DMS 273 (cell line): ENCODE data around the gene SLC27A5.
"Not testable (repeated sequence)": the region's sequence is repeated elsewhere in the genome, so short reads cannot be mapped to it uniquely, and the experiment has no call there.

Experiments
- DNase-seq: peaks from one replicate; lab custom pipeline; 2025; ENCODE audit not compliant: unreplicated experiment; lab: John Stamatoyannopoulos, UW

Gene SLC27A5

GRCh38 chr19:58531034-58531840 lies 19.4 kb upstream of the SLC27A5 start:
- peak; percentile 74 for DNase-seq

DNA sequence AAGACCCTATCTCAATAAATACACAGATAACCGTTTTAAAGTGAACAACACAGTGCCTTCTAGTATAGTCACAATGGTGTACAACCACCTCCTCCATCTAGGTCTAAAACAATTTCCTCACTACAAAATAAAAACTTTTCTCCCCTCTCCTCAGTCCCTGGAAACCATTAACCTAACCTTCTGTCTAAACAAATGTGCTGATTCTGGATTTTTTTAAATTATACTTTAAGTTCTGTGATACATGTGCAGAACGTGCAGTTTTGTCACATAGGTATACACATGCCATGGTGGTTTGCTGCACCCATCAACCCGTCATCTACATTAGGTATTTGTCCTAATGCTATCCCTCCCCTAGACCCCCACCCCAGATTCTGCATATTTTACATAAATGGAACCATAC lies 17.6 kb upstream of the SLC27A5 start:
- no peak for DNase-seq

DNA sequence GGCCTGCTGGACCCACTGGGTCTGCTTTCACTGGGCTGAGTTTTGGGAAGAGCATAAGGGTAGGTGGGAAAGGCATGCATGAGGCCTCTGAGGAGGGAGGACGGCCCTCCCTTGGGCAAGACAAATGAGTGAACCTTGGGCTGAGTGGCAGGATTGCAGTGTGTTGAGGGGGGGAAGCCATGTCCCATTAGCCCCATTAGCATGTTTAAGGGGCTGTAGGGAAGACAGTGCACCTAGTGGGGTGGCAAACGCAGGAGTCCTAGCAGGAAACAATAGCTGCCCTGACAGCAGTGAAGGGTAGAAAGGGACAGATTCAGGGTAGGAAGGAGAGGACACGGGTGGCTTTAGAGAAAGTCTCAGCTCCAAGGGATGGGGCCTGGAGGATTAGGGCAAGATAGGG lies 10.9 kb upstream of the SLC27A5 start:
- DNase-seq = no peak

GRCh38 chr19:58521651-58522050 lies 9.9 kb upstream of the SLC27A5 start:
- no peak for DNase-seq

DNA sequence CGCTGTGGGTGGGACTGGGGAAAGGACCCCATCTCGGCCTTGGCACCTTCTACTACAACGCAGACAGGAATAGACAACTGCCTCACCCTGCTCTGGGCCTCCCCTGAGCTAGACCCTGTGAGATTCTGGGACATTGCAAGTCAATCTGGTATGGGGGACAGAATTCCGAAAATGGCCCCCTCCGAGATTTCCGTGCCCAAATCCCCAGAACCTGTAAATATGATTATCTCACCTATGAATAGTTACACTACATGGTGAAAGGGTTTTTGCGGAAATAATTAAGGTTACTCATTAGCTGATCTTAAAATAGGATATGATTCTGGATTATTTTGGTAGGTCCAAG lies 8.4 kb upstream of the SLC27A5 start:
- DNase-seq = no peak

- peak; percentile 99 for DNase-seq
These were observed 7.8 kb upstream of the SLC27A5 start, which contains the start of gene ZBTB45 for GRCh38 chr19:58519355-58520256. Gene ZBTB45, minus strand, starts transcription at chr19:58519810. Its CDS starts 2,137 bp downstream, at chr19:58517673.

DNA sequence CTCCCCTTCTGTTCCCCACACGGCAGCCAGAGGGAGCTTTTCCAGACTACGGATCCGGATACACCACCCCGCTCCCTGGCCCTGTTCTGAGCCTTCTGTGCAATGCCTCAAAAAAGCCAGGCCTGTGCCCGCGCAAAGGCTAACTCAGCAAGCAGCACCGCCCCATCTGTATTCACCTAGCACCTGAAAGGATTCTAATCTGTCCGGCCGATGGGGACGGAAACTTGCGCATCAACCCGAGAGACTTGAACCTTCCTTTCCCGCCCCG lies 7.2 kb upstream of the SLC27A5 start:
- peak; percentile 93 for DNase-seq

- no peak for DNase-seq
These were observed 6.7 kb upstream of the SLC27A5 start for GRCh38 chr19:58518256-58519086.

DNA sequence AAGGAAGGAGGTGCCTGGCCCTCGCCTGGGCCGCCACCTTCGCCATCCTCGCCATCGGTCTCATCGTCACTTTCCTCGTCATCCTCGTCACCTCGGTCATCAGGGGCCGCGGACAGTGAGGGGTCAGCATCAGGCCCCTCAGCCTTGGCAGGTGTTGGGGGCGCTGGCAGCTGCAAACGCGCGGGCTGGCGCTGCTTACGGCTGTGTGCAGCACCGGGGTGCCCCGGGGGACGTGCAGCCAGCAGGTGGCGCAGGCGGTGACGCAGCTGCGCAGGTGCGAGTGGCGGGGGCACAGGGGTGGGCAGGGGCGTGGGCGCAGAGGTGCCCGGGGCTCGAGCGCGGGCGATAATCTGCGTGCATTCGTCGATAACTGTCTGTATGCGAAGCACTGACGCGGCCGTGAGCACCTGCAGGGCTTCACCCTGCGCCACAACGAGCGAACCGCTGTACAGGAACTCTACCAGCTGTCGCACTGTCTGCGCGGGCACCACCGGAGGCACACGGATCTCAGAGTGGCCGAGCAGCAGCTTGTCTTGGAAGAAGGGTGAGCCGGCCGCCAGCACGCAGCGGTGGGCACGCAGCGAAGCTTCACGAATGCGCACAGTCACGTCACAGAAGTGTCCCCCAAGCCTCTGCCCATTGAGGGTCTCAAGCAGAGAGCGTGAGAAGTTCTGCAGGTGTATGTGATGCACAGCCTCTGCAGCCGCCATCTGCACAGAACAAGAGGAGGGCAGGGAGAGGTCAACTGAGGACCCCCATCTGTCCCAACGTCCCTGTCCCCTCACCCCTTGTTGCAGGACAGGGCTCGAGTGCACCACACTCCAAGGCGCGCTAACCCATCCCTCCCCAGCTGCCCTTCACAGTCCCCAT lies 5.4 kb upstream of the SLC27A5 start:
- no peak for DNase-seq

- peak; percentile 75 for DNase-seq
These were observed 4.5 kb upstream of the SLC27A5 start for GRCh38 chr19:58516246-58516836.

DNA sequence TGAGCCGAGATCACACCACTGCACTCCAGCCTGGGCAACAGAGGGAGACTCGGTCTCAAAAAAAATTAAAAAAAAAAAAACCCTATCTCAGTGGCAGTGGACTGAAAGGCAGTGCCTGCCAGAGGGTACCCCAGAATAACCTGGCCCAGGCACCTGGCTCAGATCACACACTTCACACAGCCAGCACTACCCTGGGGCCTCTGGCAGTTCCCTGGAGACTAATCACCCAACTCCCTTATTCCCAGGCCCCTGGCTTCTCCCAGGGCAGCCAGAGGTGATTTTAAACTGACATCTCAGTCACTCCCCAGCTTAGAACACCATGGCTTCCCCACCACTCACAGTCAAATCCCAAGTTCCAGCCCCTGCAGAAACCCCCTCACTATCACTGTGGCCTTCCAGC lies 3.5 kb upstream of the SLC27A5 start:
- no peak for DNase-seq

DNA sequence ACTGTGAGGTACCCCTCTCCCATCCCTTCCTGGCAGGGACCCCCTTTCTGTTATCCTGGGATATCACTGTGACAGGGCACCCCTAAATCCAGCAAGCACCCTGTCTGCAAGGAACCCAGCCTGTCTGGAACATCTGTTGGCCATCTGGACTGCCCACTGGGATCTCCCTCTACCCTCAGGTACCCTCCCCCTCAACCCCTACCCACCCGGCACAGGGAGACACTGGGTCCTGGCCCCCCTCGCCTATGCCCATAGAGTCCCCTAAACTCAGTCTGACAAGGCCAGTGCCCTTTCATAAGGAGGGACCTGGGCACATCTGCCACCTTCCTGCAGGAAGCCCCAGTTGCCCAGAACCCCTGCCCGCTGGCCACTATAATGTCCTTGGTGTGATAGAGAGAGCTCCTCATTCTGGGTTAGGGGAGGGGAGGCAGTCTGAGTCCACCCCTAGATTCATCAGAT lies 2.8 kb upstream of the SLC27A5 start:
- DNase-seq = no peak

GRCh38 chr19:58513694-58514563 lies 2.1 kb upstream of the SLC27A5 start:
- DNase-seq = peak; percentile 99

- no peak for DNase-seq
These were observed 1.5 kb upstream of the SLC27A5 start for GRCh38 chr19:58513213-58513693.

GRCh38 chr19:58510084-58510862 lies 1.5 kb downstream of the SLC27A5 start:
- DNase-seq = no peak

DNA sequence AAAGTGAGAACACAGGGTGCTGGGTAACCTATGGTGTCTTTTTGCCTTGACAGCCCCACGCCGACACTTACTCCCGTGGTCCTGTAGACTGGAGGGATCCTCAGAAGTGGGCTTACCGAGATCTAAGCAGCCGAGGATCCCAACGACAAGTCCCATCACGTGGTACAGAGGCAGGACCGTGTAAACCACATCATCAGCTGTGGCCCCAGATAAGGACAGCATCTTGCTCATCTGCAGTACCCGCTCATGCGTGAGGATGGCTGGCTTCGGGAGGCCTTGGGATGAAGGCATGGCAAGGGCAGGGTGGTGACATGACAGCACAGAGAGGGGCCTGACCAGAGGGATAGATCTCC lies 2.1 kb downstream of the SLC27A5 start:
- DNase-seq = no peak

- not testable (repeated sequence) for DNase-seq
These were observed 4.1 kb downstream of the SLC27A5 start for GRCh38 chr19:58507602-58508223.

DNA sequence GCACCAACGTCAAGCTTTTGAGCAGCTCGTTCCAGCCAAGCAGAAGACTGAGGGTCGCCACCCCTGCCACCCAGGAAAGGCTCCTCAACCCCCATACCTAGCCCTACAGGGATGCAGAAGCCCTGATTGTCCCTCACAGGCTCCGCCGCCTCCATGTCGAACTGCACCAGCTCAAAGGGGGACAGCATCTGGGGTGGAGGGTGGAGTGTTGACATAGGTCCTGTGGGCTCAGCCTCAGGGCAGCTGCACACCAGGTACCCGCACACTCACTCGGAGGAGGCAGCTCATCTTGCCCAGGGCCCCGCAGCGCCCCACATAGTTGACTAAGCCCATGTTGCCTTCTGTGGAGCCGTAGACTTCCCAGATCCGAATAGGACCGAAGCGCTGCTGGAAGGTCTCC lies 11.6 kb downstream of the SLC27A5 start:
- no peak for DNase-seq
